OCI-LY7 (cell line): ENCODE results near the gene LIMK1.

Experiments used
- CTCF ChIP-seq: fragments of 200-600 bp; sonication (generic); conservative IDR thresholded peaks from 2 replicates; pipeline ENCODE4 v1.5.1; 2014; ENCODE audit warnings: mild to moderate bottlenecking, antibody characterized with exemption, low read length, moderate library complexity, mixed read lengths
- EZH2phosphoT487 ChIP-seq: fragments of 200-600 bp; sonication (generic); IDR thresholded peaks from 2 replicates; pipeline ENCODE4 v1.6.1; 2018; ENCODE audit warnings: low read depth, borderline replicate concordance, mild to moderate bottlenecking, mixed run types, antibody characterized with exemption, low read length, moderate library complexity, mixed read lengths

- TF ChIP-seq CTCF, result no peak
- TF ChIP-seq EZH2phosphoT487, result no peak
These were observed 54.8 kb downstream of the LIMK1 start for GRCh38 chr7:74138334-74138867.
